ENCODE results near the gene ZNF326. TPM values are rescaled to one million over a fixed set of nuclear protein-coding genes. Genes with fewer than 3 reads are reported as not detected.

ZNF326 gene
- 10 to 100 TPM; 19.9 to 32.8 (median 24.0) TPM for total RNA-seq

GRCh38 chr1:89994805-89995597, at the start of gene ZNF326:
ZNF326 (plus strand) TSS chr1:89995110; CDS start chr1:89995258, 148 bp downstream.
- TF ChIP-seq CTCF (IDR thresholded peaks at IDR 0.05; ENCODE audit: low read depth), result no peak

GRCh38 chr1:89945852-89946476, 48.9 kb upstream of the ZNF326 start:
- no peak for TF ChIP-seq CTCF (IDR thresholded peaks at IDR 0.05; ENCODE audit: low read depth)

- TF ChIP-seq CTCF (IDR thresholded peaks at IDR 0.05; ENCODE audit: low read depth), result no peak
Observed at GRCh38 chr1:89946532-89946931, 48.4 kb upstream of the ZNF326 start.

- TF ChIP-seq CTCF (IDR thresholded peaks at IDR 0.05; ENCODE audit: low read depth), result no peak
Observed at GRCh38 chr1:89948722-89949345, 46.1 kb upstream of the ZNF326 start.

GRCh38 chr1:89949991-89950624, 44.8 kb upstream of the ZNF326 start:
- no peak for TF ChIP-seq CTCF (IDR thresholded peaks at IDR 0.05; ENCODE audit: low read depth)

GRCh38 chr1:89950703-89951102, 44.2 kb upstream of the ZNF326 start:
- TF ChIP-seq CTCF (IDR thresholded peaks at IDR 0.05; ENCODE audit: low read depth), result no peak
